OCI-LY7 (cell line): ENCODE results near the gene CRYBB1. TPM values are rescaled to one million over a fixed set of nuclear protein-coding genes. Genes with fewer than 3 reads are reported as not detected.
A peak's percentile ranks its signal among the peaks of the same experiment; 100 is the strongest.

ENCODE experiments used
- BruUV-seq: library from RNA; stranded (reverse); fragments of 400-500 nt; replicated peaks from 2 replicates; lab custom pipeline; 2021; lab: Mats Ljungman, UMichigan
- CTCF ChIA-PET: fragments of 300-600 bp; sonication (Branson Sonifier 250); formaldehyde crosslinking; loops from one replicate; lab custom pipeline; 2022; ENCODE audit warnings: antibody characterized with exemption; ENCODE audit not compliant: unreplicated experiment; lab: Charles Lee
- POLR2A ChIA-PET: fragments of 300-600 bp; sonication (Branson Sonifier 250); formaldehyde crosslinking; loops from one replicate; lab custom pipeline; 2022; ENCODE audit warnings: antibody characterized with exemption; lab: Charles Lee
- DNase-seq: peaks from one replicate; pipeline ENCODE4 v3.0.0-alpha.2; 2015; ENCODE audit warnings: low spot score
- H2AFZ ChIP-seq: fragments of 200-600 bp; sonication (generic), shearing (Covaris generic); 2 replicates; pipeline ENCODE4 v1.6.1; 2014; ENCODE audit warnings: mild to moderate bottlenecking, antibody characterized with exemption, low read length, moderate library complexity
- H3K27ac ChIP-seq: fragments of 200-600 bp; sonication (generic); 2 replicates; pipeline ENCODE4 v1.5.1; 2014; ENCODE audit warnings: mixed run types, low read depth, mild to moderate bottlenecking, moderate library complexity, low read length, inconsistent platforms; ENCODE audit not compliant: poor library complexity, severe bottlenecking
- H3K36me3 ChIP-seq: fragments of 200-600 bp; sonication (generic); 2 replicates; pipeline ENCODE4 v1.6.1; 2014; ENCODE audit warnings: mild to moderate bottlenecking, antibody characterized with exemption, low read length, moderate library complexity, mixed read lengths; ENCODE audit not compliant: insufficient read depth
- H3K4me1 ChIP-seq: fragments of 200-600 bp; sonication (generic); 2 replicates; pipeline ENCODE4 v1.5.1; 2014; ENCODE audit warnings: mild to moderate bottlenecking, low read length; ENCODE audit not compliant: insufficient read depth, poor library complexity, severe bottlenecking
- H3K4me2 ChIP-seq: fragments of 200-600 bp; sonication (generic); 2 replicates; pipeline ENCODE4 v1.6.1; 2014; ENCODE audit warnings: mild to moderate bottlenecking, low read length
- H3K4me3 ChIP-seq: fragments of 200-600 bp; sonication (generic); 2 replicates; pipeline ENCODE4 v1.5.1; 2014; ENCODE audit warnings: mild to moderate bottlenecking, low read depth, low read length; ENCODE audit not compliant: poor library complexity, severe bottlenecking
- H3K79me2 ChIP-seq: fragments of 200-600 bp; sonication (generic); 2 replicates; pipeline ENCODE4 v1.6.1; 2016; ENCODE audit warnings: low read depth, mild to moderate bottlenecking, low read length, moderate library complexity, mixed read lengths; ENCODE audit not compliant: insufficient read depth
- H3K9me2 ChIP-seq: fragments of 200-600 bp; sonication (generic); 2 replicates; pipeline ENCODE4 v1.6.1; 2016; ENCODE audit warnings: mild to moderate bottlenecking, low read length, mixed read lengths; ENCODE audit not compliant: insufficient read depth
- H3K9me3 ChIP-seq: fragments of 200-600 bp; sonication (generic); 2 replicates; pipeline ENCODE4 v1.6.1; 2014; ENCODE audit warnings: mild to moderate bottlenecking, mixed run types, low read length, mixed read lengths
- H4K20me1 ChIP-seq: fragments of 200-600 bp; sonication (generic); 2 replicates; pipeline ENCODE4 v1.6.1; 2014; ENCODE audit warnings: mild to moderate bottlenecking, antibody characterized with exemption, low read length, moderate library complexity, mixed read lengths; ENCODE audit not compliant: insufficient read depth
- CTCF ChIP-seq: fragments of 200-600 bp; sonication (generic); conservative IDR thresholded peaks from 2 replicates; pipeline ENCODE4 v1.5.1; 2014; ENCODE audit warnings: mild to moderate bottlenecking, antibody characterized with exemption, low read length, moderate library complexity, mixed read lengths
- EZH2phosphoT487 ChIP-seq: fragments of 200-600 bp; sonication (generic); IDR thresholded peaks from 2 replicates; pipeline ENCODE4 v1.6.1; 2018; ENCODE audit warnings: low read depth, borderline replicate concordance, mild to moderate bottlenecking, mixed run types, antibody characterized with exemption, low read length, moderate library complexity, mixed read lengths
- intact Hi-C: fragments of 100-400 bp; cut with micrococcal nuclease; formaldehyde crosslinking; loops from one replicate; pipeline ENCODE4 v1.10.0; 2022; ENCODE audit not compliant: unreplicated experiment
- total RNA-seq, 2 experiments: library from RNA; depleted of rRNA in 1 of 2; stranded (reverse); fragments of >200 nt in 1 of 2; shearing (Covaris generic) in 1 of 2; gene quantifications; 2 replicates each; pipeline ENCODE4 v1.2.3, GENCODE V29; 2014 to 2022

Gene CRYBB1
- total RNA-seq, 2 experiments from 2014 or later: 0.35 TPM; not detected in 1

- Histone ChIP-seq H4K20me1 (no peaks in the 10 kb centered on the region), H3K79me2 (peaks cover 9% of the 10 kb centered on the region; the same call in 1 of the 2 replicates), H2AFZ (no peak overlapping the region), H3K4me3 (no peak overlapping the region), H3K36me3 (no peaks in the 10 kb centered on the region), H3K4me2 (no peak overlapping the region), H3K4me1 (peaks cover 25% of the 10 kb centered on the region), H3K9me3 (no peaks in the 10 kb centered on the region), H3K27ac (no peak overlapping the region), H3K9me2 (no peaks in the 10 kb centered on the region)
- intact Hi-C loops: no loop called here
- DNase-seq: peak; percentile 52
- ChIA-PET POLR2A (interaction anchor here (0.6 to 1.5 kb wide), 2 partner anchors 13 to 17 kb away, joined by 4 to 5 read pairs; no protein-coding TSS in a partner anchor), CTCF (no interaction called here)
- TF ChIP-seq CTCF (peak; percentile 65), EZH2phosphoT487 (no peak)
- BruUV-seq: no TSS peak
These were observed 54.8 kb downstream of the CRYBB1 start for GRCh38 chr22:26563022-26563421.

- no peaks in the 10 kb centered on the region for H4K20me1 ChIP-seq
- CTCF ChIA-PET: no interaction called here
- no peak overlapping the region for H3K27ac ChIP-seq
- H3K4me3 ChIP-seq: no peak overlapping the region
- H3K4me2 ChIP-seq: no peak overlapping the region
- intact Hi-C loops: no loop called here
- no peak for DNase-seq
- POLR2A ChIA-PET: no interaction called here
- H3K36me3 ChIP-seq: no peaks in the 10 kb centered on the region
- H3K9me2 ChIP-seq: no peaks in the 10 kb centered on the region
- peaks cover 20% of the 10 kb centered on the region for H3K4me1 ChIP-seq
- no peak overlapping the region for H2AFZ ChIP-seq
- no peaks in the 10 kb centered on the region for H3K79me2 ChIP-seq
- TF ChIP-seq CTCF: no peak
- no peak for TF ChIP-seq EZH2phosphoT487
- no TSS peak for BruUV-seq
- no peaks in the 10 kb centered on the region for H3K9me3 ChIP-seq
These were observed 55.9 kb downstream of the CRYBB1 start for GRCh38 chr22:26561756-26562417.

DNA sequence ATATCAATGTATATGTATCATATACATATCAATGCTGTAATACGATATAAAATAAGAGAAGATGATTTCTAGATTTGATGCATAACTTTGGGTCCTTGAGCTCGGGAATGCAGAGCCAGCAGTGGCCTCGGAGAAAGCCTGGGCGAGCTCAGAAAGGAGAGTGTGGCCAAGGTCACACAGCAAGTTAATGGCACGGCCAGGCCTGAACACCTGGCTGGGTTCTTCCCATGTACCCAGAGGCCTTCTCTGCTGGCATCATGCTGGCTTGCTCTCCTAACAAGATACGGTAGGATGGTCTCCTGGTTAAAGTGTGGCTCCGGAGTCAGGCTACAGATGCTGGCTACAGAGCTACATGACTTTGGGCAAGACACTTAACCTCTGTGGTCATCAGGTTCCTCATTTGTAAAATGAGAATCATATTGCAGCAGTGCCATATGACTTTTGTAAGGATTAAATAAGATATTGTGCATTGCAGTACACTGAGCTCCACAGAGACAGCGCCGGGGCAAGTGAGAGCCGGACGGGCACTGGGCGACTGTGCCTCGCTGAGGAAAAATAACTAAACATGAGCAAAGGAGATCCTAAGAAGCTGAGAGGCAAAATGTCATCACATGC, 57.8 kb downstream of the CRYBB1 start:
- no peak for TF ChIP-seq EZH2phosphoT487
- no peak for TF ChIP-seq CTCF
- Histone ChIP-seq H3K9me3 (no peaks in the 10 kb centered on the region), H3K36me3 (no peaks in the 10 kb centered on the region), H2AFZ (no peak overlapping the region), H3K4me1 (peaks cover 6% of the 10 kb centered on the region), H3K4me2 (no peak overlapping the region), H3K9me2 (no peaks in the 10 kb centered on the region), H3K27ac (no peak overlapping the region), H3K79me2 (no peaks in the 10 kb centered on the region), H4K20me1 (no peaks in the 10 kb centered on the region), H3K4me3 (no peak overlapping the region)
- no TSS peak for BruUV-seq
- no peak for DNase-seq
- POLR2A ChIA-PET: no interaction called here
- intact Hi-C loops: no loop called here
- CTCF ChIA-PET: no interaction called here
